ENCODE measurements around the gene ADD1. TPM values are rescaled to one million over a fixed set of nuclear protein-coding genes. Genes with fewer than 3 reads are reported as not detected.

ADD1 gene
- total and polyA plus RNA-seq, 2 of the 13 experiments (the other 11 are each of a cell fraction or from before 2014, with no cell fraction given), result 73.9 to 122 TPM

DNA sequence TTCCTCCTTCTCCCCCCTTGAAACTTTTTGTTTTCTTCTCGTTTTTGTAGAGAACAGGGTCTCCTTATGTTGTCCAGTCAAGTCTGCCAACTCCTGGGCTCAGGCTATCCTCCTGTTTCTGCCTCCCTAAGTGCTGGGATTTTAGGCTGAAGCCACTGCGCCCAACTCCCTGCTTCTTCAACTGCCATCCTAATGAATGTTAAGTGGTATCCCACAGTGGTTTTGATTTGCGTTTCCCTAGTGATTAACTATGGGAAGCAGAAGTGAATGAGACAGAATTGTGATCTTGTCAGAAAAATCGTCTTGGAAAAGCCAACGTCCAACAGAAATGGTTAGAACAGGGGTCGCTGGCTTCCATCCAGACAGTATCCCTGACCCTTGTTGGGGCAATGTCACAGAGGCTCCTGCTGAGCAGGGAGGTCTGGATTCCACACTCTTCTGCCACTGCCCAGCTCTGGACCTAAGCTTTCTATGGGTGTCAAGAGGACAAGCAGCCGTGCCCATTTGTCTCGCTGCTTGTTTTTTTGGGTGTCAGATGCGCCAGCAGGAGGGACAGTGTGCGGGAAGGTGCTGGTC, 869 bp upstream of the ADD1 start:
- Histone ChIP-seq H3K4me3 (replicated peaks in 1 of 3; ENCODE audit: insufficient read depth in 1 of 3, low read depth in 2 of 3, low read length in 3 of 3) (peak overlapping the region; percentile 86 to 99 (median 87)), H3K9me3 (ENCODE audit: low read length) (no peaks in the 10 kb centered on the region), H3K4me1 (ENCODE audit: insufficient read depth, low read length) (peaks cover 39% of the 10 kb centered on the region), H4K20me1 (ENCODE audit: insufficient read depth, low read length) (peaks cover 20% of the 10 kb centered on the region), H3K79me2 (ENCODE audit: insufficient read depth, low read length) (peaks cover 39% of the 10 kb centered on the region), H3K4me2 (ENCODE audit: low read depth, low read length) (peak overlapping the region; percentile 98), H2AFZ (ENCODE audit: low read length) (no peak overlapping the region), H3K27ac (ENCODE audit: extremely low read length, insufficient read depth, low read length) (peak overlapping the region; percentile 72), H3K27me3 (ENCODE audit: control insufficient read depth in 1 of 2, insufficient read depth in 2 of 2, low read length in 2 of 2) (no peaks in the 10 kb centered on the region; a peak in 1 of 5 replicates), H3K36me3 (replicated peaks in 1 of 2; ENCODE audit: control insufficient read depth in 1 of 2, insufficient read depth in 2 of 2, low read length in 2 of 2) (no peaks in the 10 kb centered on the region), H3K9ac (ENCODE audit: insufficient read depth, low read depth, low read length) (peak overlapping the region; percentile 86)
- BruUV-seq (replicated peaks), result TSS peak; percentile 81
- in situ Hi-C loops (cut with HindIII; ENCODE audit: extremely low pct_ligation_motif_present, low pct_unique_long_range_greater_than_20kb) (no loop called here), intact Hi-C loops (cut with micrococcal nuclease; ENCODE audit: unreplicated experiment) (loop anchor here (5.0 kb wide), 2 partner anchors 50 to 95 kb away; partner anchors contain the start of gene SH3BP2)
- DNase-seq (ENCODE audit: low spot score) (no peak), FAIRE-seq (peak; percentile 12), ATAC-seq (peak; percentile 61)
- WGBS (ENCODE audit: low lambda C conversion rate), result 24% methylated on average over 8 of the region's 10 CpGs
- CTCF ChIA-PET (ENCODE audit: low intra/inter-chr PET ratio, low total read pairs), result no interaction called here
- POLR2A ChIA-PET, result no interaction called here
- TF ChIP-seq, protein P1, sequence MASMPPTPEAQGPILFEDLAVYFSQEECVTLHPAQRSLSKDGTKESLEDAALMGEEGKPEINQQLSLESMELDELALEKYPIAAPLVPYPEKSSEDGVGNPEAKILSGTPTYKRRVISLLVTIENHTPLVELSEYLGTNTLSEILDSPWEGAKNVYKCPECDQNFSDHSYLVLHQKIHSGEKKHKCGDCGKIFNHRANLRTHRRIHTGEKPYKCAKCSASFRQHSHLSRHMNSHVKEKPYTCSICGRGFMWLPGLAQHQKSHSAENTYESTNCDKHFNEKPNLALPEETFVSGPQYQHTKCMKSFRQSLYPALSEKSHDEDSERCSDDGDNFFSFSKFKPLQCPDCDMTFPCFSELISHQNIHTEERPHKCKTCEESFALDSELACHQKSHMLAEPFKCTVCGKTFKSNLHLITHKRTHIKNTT (CRISPR knock-in tag; IDR thresholded peaks at IDR 0.05), result no peak
- TF ChIP-seq, protein P2, sequence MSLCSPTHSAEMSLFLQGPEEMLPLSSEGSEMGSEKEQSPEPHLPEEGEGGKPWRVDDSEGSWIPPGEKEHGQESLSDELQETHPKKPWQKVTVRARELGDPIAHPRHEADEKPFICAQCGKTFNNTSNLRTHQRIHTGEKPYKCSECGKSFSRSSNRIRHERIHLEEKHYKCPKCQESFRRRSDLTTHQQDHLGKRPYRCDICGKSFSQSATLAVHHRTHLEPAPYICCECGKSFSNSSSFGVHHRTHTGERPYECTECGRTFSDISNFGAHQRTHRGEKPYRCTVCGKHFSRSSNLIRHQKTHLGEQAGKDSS (CRISPR knock-in tag; IDR thresholded peaks at IDR 0.05; ENCODE audit: borderline replicate concordance, low read depth), result no peak
- no peak for TF ChIP-seq POGZ (CRISPR knock-in tag; IDR thresholded peaks at IDR 0.05)
- no peak for TF ChIP-seq ZC3H4 (CRISPR knock-in tag; IDR thresholded peaks at IDR 0.05; ENCODE audit: borderline replicate concordance)
- no peak for TF ChIP-seq PAX8 (CRISPR knock-in tag; IDR thresholded peaks at IDR 0.05; ENCODE audit: borderline replicate concordance)
- TF ChIP-seq, protein P3, sequence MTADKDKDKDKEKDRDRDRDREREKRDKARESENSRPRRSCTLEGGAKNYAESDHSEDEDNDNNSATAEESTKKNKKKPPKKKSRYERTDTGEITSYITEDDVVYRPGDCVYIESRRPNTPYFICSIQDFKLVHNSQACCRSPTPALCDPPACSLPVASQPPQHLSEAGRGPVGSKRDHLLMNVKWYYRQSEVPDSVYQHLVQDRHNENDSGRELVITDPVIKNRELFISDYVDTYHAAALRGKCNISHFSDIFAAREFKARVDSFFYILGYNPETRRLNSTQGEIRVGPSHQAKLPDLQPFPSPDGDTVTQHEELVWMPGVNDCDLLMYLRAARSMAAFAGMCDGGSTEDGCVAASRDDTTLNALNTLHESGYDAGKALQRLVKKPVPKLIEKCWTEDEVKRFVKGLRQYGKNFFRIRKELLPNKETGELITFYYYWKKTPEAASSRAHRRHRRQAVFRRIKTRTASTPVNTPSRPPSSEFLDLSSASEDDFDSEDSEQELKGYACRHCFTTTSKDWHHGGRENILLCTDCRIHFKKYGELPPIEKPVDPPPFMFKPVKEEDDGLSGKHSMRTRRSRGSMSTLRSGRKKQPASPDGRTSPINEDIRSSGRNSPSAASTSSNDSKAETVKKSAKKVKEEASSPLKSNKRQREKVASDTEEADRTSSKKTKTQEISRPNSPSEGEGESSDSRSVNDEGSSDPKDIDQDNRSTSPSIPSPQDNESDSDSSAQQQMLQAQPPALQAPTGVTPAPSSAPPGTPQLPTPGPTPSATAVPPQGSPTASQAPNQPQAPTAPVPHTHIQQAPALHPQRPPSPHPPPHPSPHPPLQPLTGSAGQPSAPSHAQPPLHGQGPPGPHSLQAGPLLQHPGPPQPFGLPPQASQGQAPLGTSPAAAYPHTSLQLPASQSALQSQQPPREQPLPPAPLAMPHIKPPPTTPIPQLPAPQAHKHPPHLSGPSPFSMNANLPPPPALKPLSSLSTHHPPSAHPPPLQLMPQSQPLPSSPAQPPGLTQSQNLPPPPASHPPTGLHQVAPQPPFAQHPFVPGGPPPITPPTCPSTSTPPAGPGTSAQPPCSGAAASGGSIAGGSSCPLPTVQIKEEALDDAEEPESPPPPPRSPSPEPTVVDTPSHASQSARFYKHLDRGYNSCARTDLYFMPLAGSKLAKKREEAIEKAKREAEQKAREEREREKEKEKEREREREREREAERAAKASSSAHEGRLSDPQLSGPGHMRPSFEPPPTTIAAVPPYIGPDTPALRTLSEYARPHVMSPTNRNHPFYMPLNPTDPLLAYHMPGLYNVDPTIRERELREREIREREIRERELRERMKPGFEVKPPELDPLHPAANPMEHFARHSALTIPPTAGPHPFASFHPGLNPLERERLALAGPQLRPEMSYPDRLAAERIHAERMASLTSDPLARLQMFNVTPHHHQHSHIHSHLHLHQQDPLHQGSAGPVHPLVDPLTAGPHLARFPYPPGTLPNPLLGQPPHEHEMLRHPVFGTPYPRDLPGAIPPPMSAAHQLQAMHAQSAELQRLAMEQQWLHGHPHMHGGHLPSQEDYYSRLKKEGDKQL (CRISPR knock-in tag; IDR thresholded peaks at IDR 0.05; ENCODE audit: low read depth), result no peak
- TF ChIP-seq ZSCAN31 (CRISPR knock-in tag; IDR thresholded peaks at IDR 0.05; ENCODE audit: low read depth), result peak; percentile 27; the same call in 1 of the 2 replicates
- peak; percentile 76 for TF ChIP-seq RBM22 (optimal IDR thresholded peaks at IDR 0.05; ENCODE audit: low read length)
- no peak for TF ChIP-seq KAT2B (IDR thresholded peaks at IDR 0.05; ENCODE audit: borderline replicate concordance, low read depth, low read length)
- TF ChIP-seq HMG20B (CRISPR knock-in tag; conservative IDR thresholded peaks at IDR 0.05), result no peak
- no peak for TF ChIP-seq NFATC3 (CRISPR knock-in tag; IDR thresholded peaks at IDR 0.05)
- TF ChIP-seq SAP130 (CRISPR knock-in tag; IDR thresholded peaks at IDR 0.05; ENCODE audit: low read depth), result no peak
- TF ChIP-seq MTA3 (CRISPR knock-in tag; IDR thresholded peaks at IDR 0.05), result no peak
- TF ChIP-seq ZNF337 (CRISPR knock-in tag; IDR thresholded peaks at IDR 0.05; ENCODE audit: borderline replicate concordance, low read depth), result 0 out of 2 replicates have a peak, but pooled peaks have one; percentile 18
- TF ChIP-seq HOXA3 (CRISPR knock-in tag; IDR thresholded peaks at IDR 0.05), result 0 out of 2 replicates have a peak, but pooled peaks have one; percentile 10
- 0 out of 2 replicates have a peak, but pooled peaks have one; percentile 16 for TF ChIP-seq ONECUT2 (CRISPR knock-in tag; IDR thresholded peaks at IDR 0.05)
- peak; percentile 12; the same call in 1 of the 2 replicates for TF ChIP-seq SALL2 (CRISPR knock-in tag; IDR thresholded peaks at IDR 0.05)
